Aorta (tissue), 5 donors: Measurements from ENCODE around the gene PRKCZ. TPM values are rescaled to one million over a fixed set of nuclear protein-coding genes. Genes with fewer than 3 reads are reported as not detected.

Experiments used
- ATAC-seq: fragments of 200-7000 bp; cut with Tn5 transposase; one replicate; pipeline ENCODE4 v1.9.1; 2022; ENCODE audit warnings: moderate library complexity; ENCODE audit not compliant: low FRiP score
- DNase-seq, 2 donors: peaks; one replicate each; pipeline ENCODE4 v3.0.0-alpha.2; 2020
- H3K27ac ChIP-seq, 2 donors: one replicate each; pipeline ENCODE4 v1.5.1; 2013; ENCODE audit warnings: low read length in 2 of 2, mild to moderate bottlenecking in 2 of 2, moderate library complexity in 2 of 2, control low read depth in 1 of 2, inconsistent platforms in 1 of 2, low read depth in 1 of 2
- H3K27me3 ChIP-seq, 2 donors: one replicate each; pipeline ENCODE4 v1.6.1; 2013; ENCODE audit warnings: control low read depth in 1 of 2, low read length in 1 of 2, mild to moderate bottlenecking in 1 of 2, moderate library complexity in 1 of 2; ENCODE audit not compliant: insufficient read depth in 2 of 2, control insufficient read depth in 1 of 2
- H3K36me3 ChIP-seq, 2 donors: one replicate each; pipeline ENCODE4 v1.6.1; 2013; ENCODE audit warnings: control low read depth in 1 of 2, low read length in 1 of 2, mild to moderate bottlenecking in 1 of 2; ENCODE audit not compliant: insufficient read depth in 2 of 2, control insufficient read depth in 1 of 2
- H3K4me1 ChIP-seq, 2 donors: one replicate each; pipeline ENCODE4 v1.6.1; 2013; ENCODE audit warnings: low read length in 2 of 2, control low read depth in 1 of 2, mild to moderate bottlenecking in 1 of 2, moderate library complexity in 1 of 2; ENCODE audit not compliant: insufficient read depth in 2 of 2, control insufficient read depth in 1 of 2
- H3K4me3 ChIP-seq, 2 donors: one replicate each; pipeline ENCODE4 v1.5.1; 2013; ENCODE audit warnings: low read length in 2 of 2, control low read depth in 1 of 2, mild to moderate bottlenecking in 1 of 2
- H3K9me3 ChIP-seq: one replicate; pipeline ENCODE4 v1.6.1; 2013; ENCODE audit warnings: mild to moderate bottlenecking, low read length; ENCODE audit not compliant: control insufficient read depth
- WGBS, 2 donors: extraction: QIAGEN DNeasy Blood & Tissue Kit; methylation state at CpG; one replicate each; pipeline ENCODE4 v1.1.7; 2013; 5-methylcytosine and 5-hydroxymethylcytosine counted together
- intact Hi-C, 2 donors: fragments of 100-400 bp; cut with DNase I; formaldehyde crosslinking; loops; one replicate each; pipeline versions ENCODE4 v1.14.2 to v1.15.0; 2022
- polyA plus RNA-seq, 2 donors: library from polyadenylated mRNA; stranded (reverse); fragments of 200-250 nt; gene quantifications; one replicate each; pipeline ENCODE4 v1.2.3, GENCODE V29; 2013
- total RNA-seq, 2 donors: library from RNA; stranded (reverse); fragmentation: NEBNext Ultra II Directional; extraction: Animal tissue kit (Norgen Biotek cat#: 25700); gene quantifications; one replicate each; pipeline ENCODE4 v1.2.1, GENCODE V29; 2021
- donor health status: healthy with polysubstance abuse.
- donor health status: Bipolar disorder and iron deficiency.
- donor health status: DM: no; HTN: no; CAD: no.
- donor health status: DM: no; HTN: no; CAD: no.
- donor health status: DM: yes; HTN: yes; CAD: no.

Gene PRKCZ
- total and polyA plus RNA-seq, 4 donors, result 1.5 to 23.2 (median 4.2) TPM

GRCh38 chr1:2023187-2023586 is 27.0 kb upstream of the PRKCZ start:
- WGBS, 2 donors, result 78 to 79% methylated on average over 9 of the region's 9 CpGs
- no peak overlapping the region for H3K4me3 ChIP-seq
- ATAC-seq (no peak), DNase-seq (no peak)
- no peaks in the 10 kb centered on the region for H3K36me3 ChIP-seq
- intact Hi-C loops, result no loop called here
- H3K9me3 ChIP-seq, result no peaks in the 10 kb centered on the region
- H3K4me1 ChIP-seq, result no peaks in the 10 kb centered on the region
- peaks cover 0 to 2% of the 10 kb centered on the region in 2 donors for H3K27me3 ChIP-seq
- H3K27ac ChIP-seq, result no peak overlapping the region

DNA sequence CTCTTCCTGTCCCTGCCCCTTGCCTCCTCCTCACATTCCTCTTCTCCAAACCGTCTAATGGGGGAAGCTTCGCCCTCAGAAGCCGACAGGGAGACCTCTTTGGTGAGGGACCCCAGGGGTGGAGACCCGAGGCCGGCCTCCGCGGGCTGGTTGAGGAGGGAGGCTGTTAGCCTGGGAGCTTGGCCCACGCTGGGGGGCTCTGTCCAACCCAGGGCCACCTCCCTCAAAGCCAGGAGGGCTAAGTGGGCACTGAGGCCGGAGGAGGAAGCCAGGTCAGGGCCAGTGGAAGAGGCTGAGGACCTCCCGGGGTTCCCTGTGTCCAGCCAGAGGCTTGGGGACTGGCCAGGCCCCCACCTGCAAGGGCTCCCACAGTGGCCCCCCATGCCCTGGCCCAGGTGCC is 25.8 kb upstream of the PRKCZ start:
- intact Hi-C loops, result no loop called here
- Histone ChIP-seq H3K36me3 (no peaks in the 10 kb centered on the region), H3K27me3 (peaks cover 0 to 2% of the 10 kb centered on the region in 2 donors), H3K27ac (no peak overlapping the region), H3K4me1 (no peaks in the 10 kb centered on the region), H3K9me3 (no peaks in the 10 kb centered on the region), H3K4me3 (no peak overlapping the region)
- ATAC-seq, result no peak
- DNase-seq, result no peak
- WGBS, 2 donors, result 88 to 89% methylated on average over 10 of the region's 10 CpGs

DNA sequence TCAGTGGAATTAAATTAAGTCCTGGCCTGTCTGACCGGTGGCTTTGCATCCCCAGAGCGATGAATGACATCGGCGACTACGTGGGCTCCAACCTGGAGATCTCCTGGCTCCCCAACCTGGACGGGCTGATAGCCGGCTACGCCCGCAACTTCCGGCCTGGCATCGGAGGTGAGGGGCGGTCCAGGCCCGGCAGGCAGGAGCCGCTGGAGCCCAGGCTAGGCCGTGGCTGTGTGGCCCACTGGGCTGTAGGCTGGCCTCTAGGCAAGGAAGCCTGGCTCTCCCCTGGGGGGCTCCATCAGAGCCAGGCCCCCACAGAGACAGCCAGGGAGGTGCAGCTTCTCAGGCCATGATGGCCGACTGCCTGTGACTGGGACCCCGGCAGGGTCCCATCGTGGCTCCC is 25.3 kb upstream of the PRKCZ start:
- intact Hi-C loops, result no loop called here
- H3K4me3 ChIP-seq, result no peak overlapping the region
- 86 to 93% methylated on average over 17 to 18 of the region's 18 CpGs for WGBS, 2 donors
- ATAC-seq (no peak), DNase-seq (no peak)
- no peak overlapping the region for H3K27ac ChIP-seq
- no peaks in the 10 kb centered on the region for H3K9me3 ChIP-seq
- no peaks in the 10 kb centered on the region for H3K4me1 ChIP-seq
- H3K27me3 ChIP-seq, result peaks cover 0 to 2% of the 10 kb centered on the region in 2 donors
- no peaks in the 10 kb centered on the region for H3K36me3 ChIP-seq

DNA sequence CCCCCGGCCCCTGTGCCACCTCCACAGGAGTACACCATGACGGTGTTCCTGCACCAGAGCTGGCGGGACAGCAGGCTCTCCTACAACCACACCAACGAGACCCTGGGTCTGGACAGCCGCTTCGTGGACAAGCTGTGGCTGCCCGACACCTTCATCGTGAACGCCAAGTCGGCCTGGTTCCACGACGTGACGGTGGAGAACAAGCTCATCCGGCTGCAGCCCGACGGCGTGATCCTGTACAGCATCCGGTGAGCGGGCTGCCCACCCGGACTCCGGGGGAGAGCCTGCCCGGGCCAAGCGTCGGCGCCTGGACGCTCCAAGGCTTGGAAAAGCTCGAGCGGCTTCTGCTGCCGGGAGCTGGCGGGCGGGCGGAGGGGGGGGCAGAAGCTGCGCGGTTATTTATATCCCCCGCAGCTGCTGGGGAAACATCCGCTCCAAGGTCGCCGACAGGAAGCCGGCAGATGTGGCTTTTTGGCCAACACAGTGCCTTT is 24.7 kb upstream of the PRKCZ start:
- H3K27ac ChIP-seq, result no peak overlapping the region
- H3K36me3 ChIP-seq, result no peaks in the 10 kb centered on the region
- no peak overlapping the region for H3K4me3 ChIP-seq
- H3K27me3 ChIP-seq, result no peaks in the 10 kb centered on the region
- 58 to 60% methylated on average over 38 to 39 of the region's 39 CpGs for WGBS, 2 donors
- H3K9me3 ChIP-seq, result no peaks in the 10 kb centered on the region
- no peaks in the 10 kb centered on the region for H3K4me1 ChIP-seq
- intact Hi-C loops, result no loop called here
- ATAC-seq, result no peak
- no peak for DNase-seq

DNA sequence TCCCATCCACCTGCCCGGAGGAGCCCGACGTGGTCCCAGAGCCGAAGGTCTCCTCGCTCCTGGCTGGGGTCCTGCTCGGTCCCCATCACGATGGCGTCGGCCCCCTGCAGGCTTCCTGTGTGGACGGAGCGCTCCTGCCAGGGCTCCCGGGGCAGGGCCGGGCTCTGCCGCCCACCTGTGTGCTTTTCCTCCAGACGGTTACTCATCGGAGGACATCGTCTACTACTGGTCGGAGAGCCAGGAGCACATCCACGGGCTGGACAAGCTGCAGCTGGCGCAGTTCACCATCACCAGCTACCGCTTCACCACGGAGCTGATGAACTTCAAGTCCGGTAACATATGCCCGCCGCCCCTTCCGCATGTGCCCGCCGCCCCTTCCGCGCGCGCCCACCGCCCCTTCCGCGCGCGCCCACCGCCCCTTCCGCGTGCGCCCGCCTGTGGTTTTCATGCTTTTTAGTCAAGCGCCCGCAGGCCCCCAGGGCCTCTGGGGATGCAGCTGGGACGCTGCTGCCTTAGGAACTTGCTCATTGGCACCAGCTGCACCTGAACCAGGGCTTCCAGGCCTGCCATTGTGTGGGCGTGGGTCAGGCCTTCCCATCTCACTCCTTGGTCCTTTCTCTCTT is 22.1 kb upstream of the PRKCZ start:
- intact Hi-C loops, result no loop called here
- 88% methylated on average over 46 of the region's 46 CpGs for WGBS, 2 donors
- H3K4me1 ChIP-seq, result no peaks in the 10 kb centered on the region
- H3K27ac ChIP-seq, result no peak overlapping the region
- no peaks in the 10 kb centered on the region for H3K36me3 ChIP-seq
- no peak for ATAC-seq
- no peak for DNase-seq
- no peaks in the 10 kb centered on the region for H3K9me3 ChIP-seq
- no peaks in the 10 kb centered on the region for H3K27me3 ChIP-seq
- H3K4me3 ChIP-seq, result no peak overlapping the region

- no peaks in the 10 kb centered on the region for H3K4me1 ChIP-seq
- no peak for ATAC-seq
- H3K4me3 ChIP-seq, result no peak overlapping the region
- no peaks in the 10 kb centered on the region for H3K36me3 ChIP-seq
- DNase-seq, result no peak
- H3K27ac ChIP-seq, result no peak overlapping the region
- intact Hi-C loops, result no loop called here
- WGBS, 2 donors, result 80% methylated on average over 26 of the region's 26 CpGs
- H3K27me3 ChIP-seq, result no peaks in the 10 kb centered on the region
- no peaks in the 10 kb centered on the region for H3K9me3 ChIP-seq
Observed at GRCh38 chr1:2028870-2029560, 21.2 kb upstream of the PRKCZ start.

DNA sequence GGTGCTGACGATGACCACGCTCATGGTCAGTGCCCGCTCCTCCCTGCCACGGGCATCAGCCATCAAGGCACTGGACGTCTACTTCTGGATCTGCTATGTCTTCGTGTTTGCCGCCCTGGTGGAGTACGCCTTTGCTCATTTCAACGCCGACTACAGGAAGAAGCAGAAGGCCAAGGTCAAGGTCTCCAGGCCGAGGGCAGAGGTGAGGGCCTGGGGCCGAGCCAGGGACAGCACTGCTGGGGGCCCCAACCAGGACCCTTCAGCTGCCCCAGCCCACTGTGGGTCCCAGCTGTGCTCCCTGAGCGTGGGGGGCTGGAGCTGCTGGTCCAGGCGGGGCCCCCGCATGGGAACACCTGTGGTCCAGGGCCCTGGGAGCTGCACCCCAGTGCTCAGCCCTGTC is 20.6 kb upstream of the PRKCZ start:
- Histone ChIP-seq H3K9me3 (no peaks in the 10 kb centered on the region), H3K4me1 (no peaks in the 10 kb centered on the region), H3K27me3 (no peaks in the 10 kb centered on the region), H3K27ac (no peak overlapping the region), H3K36me3 (no peaks in the 10 kb centered on the region), H3K4me3 (no peak overlapping the region)
- DNase-seq (no peak), ATAC-seq (no peak)
- 85 to 87% methylated on average over 15 of the region's 15 CpGs for WGBS, 2 donors
- intact Hi-C loops, result no loop called here

- Histone ChIP-seq H3K27me3 (no peaks in the 10 kb centered on the region), H3K36me3 (no peaks in the 10 kb centered on the region), H3K4me3 (no peak overlapping the region), H3K4me1 (no peaks in the 10 kb centered on the region), H3K27ac (no peak overlapping the region), H3K9me3 (no peaks in the 10 kb centered on the region)
- no peak for ATAC-seq
- WGBS, 2 donors, result 82 to 83% methylated on average over 42 of the region's 42 CpGs
- intact Hi-C loops, result no loop called here
- no peak for DNase-seq
Observed at GRCh38 chr1:2030076-2030871, 19.9 kb upstream of the PRKCZ start.
